ENCODE results near the gene GLRX.

Gene GLRX

DNA sequence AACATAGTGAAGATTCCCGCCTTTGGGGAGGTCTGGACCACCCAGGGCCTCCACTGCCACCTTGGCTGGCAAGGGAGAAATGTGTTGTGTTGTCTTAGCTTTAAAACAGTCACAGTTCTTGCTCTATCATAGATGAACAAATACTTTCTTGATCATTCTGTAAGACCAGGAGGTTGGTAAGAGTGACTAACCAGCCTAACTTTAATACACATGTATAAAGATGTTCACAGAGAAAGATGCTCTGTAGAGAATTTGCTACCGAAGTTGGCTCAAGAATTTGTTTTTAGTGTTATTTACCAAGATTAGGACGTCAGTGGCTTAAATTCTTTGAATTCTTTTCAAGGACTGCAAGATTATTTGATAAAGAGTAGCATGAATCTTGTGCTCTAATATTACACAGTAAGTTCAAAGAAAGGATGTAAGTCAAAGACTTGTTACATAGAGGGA lies 28.4 kb downstream of the GLRX start:
- TF ChIP-seq, protein P1, sequence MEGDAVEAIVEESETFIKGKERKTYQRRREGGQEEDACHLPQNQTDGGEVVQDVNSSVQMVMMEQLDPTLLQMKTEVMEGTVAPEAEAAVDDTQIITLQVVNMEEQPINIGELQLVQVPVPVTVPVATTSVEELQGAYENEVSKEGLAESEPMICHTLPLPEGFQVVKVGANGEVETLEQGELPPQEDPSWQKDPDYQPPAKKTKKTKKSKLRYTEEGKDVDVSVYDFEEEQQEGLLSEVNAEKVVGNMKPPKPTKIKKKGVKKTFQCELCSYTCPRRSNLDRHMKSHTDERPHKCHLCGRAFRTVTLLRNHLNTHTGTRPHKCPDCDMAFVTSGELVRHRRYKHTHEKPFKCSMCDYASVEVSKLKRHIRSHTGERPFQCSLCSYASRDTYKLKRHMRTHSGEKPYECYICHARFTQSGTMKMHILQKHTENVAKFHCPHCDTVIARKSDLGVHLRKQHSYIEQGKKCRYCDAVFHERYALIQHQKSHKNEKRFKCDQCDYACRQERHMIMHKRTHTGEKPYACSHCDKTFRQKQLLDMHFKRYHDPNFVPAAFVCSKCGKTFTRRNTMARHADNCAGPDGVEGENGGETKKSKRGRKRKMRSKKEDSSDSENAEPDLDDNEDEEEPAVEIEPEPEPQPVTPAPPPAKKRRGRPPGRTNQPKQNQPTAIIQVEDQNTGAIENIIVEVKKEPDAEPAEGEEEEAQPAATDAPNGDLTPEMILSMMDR (IDR thresholded peaks at IDR 0.05; ENCODE audit: extremely low read depth, missing control alignments) = no peak
- no peak for DNase-seq (ENCODE audit: low spot score)

GRCh38 chr5:95791751-95792150 lies 30.8 kb downstream of the GLRX start:
- DNase-seq (ENCODE audit: low spot score) = no peak
- TF ChIP-seq, protein P1 (IDR thresholded peaks at IDR 0.05; ENCODE audit: extremely low read depth, missing control alignments) = no peak

DNA sequence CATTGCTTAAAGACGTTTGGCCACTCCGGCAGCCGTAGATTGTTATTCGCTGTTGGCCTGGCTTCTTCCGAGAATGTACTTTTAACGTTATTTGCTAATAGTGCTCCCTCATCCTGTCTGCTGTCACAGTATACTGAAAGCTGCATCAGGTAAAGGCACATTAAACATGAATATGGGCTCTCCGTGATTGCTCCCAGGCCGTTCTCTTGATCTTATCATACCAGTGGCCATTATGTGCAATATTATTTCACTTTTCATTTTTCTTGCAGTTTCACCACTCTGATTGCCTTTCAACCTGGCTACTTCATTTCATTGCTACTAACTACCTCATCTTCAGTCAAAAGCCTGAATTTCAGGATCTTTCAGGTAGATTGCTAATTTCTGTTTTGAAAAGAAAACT lies 34.0 kb downstream of the GLRX start:
- DNase-seq (ENCODE audit: low spot score) = no peak
- TF ChIP-seq, protein P1 (IDR thresholded peaks at IDR 0.05; ENCODE audit: extremely low read depth, missing control alignments) = no peak

DNA sequence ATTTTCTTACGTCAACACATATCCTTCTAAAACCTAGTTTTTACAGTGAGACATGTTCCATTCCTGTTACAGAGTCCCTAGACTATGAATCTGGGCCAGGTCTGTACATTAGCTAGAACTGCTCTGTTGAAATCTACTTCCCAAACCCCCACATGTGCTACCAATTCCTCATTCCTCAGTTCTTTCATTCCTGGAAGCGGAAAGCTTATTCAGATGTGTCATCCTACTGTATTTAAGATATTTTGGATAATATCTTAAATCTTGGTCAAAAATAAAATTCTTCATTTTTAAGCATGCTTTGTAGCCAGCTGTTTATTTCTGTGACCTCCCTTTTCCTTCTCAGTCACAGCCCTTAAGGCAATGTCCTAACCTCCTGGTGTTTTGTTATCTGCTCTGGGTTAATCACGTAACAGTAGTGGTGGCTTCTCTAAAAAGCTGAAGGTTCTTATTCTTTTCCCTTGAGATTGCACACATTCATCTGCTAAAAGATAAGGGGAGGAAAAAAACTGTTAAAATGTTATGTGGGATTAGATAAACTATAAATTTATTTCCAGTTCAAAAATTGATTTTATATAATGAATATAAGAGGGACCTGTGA lies 35.6 kb downstream of the GLRX start:
- no peak for DNase-seq (ENCODE audit: low spot score)

DNA sequence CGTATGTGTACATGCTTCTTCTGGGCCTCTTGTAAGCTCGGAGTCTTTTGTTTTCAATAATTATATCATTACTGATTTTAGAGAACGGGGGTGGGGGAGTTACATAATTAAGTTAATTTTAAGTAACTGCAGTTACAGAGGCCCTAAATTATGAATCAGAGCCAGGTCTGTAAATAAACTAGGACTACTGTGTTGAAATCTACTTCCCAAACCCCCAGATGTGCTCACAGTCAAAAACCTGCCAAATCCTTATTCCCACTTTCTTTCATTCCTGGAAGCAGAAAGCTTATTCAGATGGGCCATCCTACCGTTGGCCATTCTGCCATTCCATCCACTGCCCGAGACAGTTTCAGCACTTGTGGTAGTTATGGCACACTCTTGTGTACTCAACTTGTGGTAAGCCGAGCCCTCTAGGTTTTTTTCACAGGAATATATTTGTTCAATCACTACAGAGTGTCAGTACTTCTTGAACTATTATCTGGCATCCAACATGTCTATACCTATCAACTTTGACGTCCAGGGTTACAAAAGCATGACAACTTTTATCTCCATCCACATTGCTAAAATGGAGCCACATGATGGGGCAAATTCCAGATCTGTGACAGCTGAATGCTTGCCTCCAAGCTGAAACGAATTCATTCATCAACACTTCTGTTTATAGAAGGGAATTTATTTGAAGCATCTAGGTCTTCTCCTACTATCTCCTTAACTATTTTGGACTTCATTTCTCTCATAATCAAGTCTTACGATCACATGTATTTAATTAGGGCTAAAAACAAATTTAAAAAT lies 37.8 kb downstream of the GLRX start:
- DNase-seq (ENCODE audit: low spot score) = no peak
- TF ChIP-seq, protein P1 (IDR thresholded peaks at IDR 0.05; ENCODE audit: extremely low read depth, missing control alignments) = no peak

More for the DNA sequence above, 35.6 kb downstream of the GLRX start:
- TF ChIP-seq, protein P1 (IDR thresholded peaks at IDR 0.05; ENCODE audit: extremely low read depth, missing control alignments) = no peak

- DNase-seq (ENCODE audit: low spot score) = no peak
- TF ChIP-seq, protein P1 (IDR thresholded peaks at IDR 0.05; ENCODE audit: extremely low read depth, missing control alignments) = no peak
Measured at GRCh38 chr5:95783661-95784060, 38.9 kb downstream of the GLRX start.

DNA sequence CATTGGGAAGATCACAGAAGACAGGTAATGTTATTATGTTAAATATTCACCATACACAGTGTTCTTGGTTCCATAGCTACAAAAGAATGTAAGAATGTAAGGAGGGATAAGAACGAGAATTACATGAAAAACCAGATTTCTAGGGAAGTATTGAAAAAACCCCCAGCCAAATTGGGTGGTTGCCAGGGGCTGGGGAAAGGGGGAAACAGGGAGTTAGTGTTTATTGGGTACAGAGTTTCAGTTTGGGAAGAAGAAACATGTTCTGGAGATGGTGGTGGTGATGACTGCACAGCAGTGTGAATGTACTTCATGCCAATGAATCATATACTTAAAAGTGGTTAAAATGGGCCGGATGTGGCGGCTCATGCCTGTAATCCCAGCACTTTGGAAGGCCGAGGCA lies 40.3 kb downstream of the GLRX start:
- TF ChIP-seq, protein P1 (IDR thresholded peaks at IDR 0.05; ENCODE audit: extremely low read depth, missing control alignments) = no peak
- no peak for DNase-seq (ENCODE audit: low spot score)
